Lower leg skin (tissue), 3 donors: ENCODE results near the gene CDH13.

Experiments used
- POLR2A ChIP-seq, 2 donors: fragments of 450-650 bp; IDR thresholded peaks; one replicate each; pipeline ENCODE4 v1.6.1; 2016 to 2017; ENCODE audit warnings: antibody characterized with exemption in 2 of 2, mild to moderate bottlenecking in 1 of 2, moderate library complexity in 1 of 2
- TF ChIP-seq, protein P1 (sequence below), 3 donors: fragments of 450-650 bp; IDR thresholded peaks; one replicate each; pipeline ENCODE4 v1.5.1; 2016; ENCODE audit warnings: antibody characterized with exemption in 3 of 3, mild to moderate bottlenecking in 3 of 3, moderate library complexity in 2 of 3

DNA sequence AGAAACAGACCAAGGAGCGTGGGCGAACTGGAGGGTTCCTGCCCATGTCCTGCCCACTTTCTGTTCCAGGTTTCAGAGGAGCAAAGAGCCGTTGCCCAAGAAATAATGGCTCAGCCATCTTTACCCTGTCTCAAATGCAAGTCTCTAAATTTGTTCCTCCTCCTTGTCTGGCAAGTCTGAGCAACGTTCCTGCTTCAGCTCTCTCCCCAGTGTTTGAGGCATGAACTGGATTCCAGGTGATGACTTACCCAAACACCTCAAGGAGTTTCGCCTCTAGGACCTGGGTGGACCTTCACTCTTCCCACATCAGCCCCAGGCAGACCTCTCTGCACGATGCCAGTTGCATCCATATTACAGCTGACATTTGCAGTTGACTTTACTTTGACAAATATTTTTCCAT lies 659.2 kb downstream of the CDH13 start:
- TF ChIP-seq, protein P1, sequence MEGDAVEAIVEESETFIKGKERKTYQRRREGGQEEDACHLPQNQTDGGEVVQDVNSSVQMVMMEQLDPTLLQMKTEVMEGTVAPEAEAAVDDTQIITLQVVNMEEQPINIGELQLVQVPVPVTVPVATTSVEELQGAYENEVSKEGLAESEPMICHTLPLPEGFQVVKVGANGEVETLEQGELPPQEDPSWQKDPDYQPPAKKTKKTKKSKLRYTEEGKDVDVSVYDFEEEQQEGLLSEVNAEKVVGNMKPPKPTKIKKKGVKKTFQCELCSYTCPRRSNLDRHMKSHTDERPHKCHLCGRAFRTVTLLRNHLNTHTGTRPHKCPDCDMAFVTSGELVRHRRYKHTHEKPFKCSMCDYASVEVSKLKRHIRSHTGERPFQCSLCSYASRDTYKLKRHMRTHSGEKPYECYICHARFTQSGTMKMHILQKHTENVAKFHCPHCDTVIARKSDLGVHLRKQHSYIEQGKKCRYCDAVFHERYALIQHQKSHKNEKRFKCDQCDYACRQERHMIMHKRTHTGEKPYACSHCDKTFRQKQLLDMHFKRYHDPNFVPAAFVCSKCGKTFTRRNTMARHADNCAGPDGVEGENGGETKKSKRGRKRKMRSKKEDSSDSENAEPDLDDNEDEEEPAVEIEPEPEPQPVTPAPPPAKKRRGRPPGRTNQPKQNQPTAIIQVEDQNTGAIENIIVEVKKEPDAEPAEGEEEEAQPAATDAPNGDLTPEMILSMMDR (IDR thresholded peaks at IDR 0.05), result no peak
- TF ChIP-seq POLR2A (IDR thresholded peaks at IDR 0.05), result no peak
